ENCODE data around the gene TEX14. TPM values are rescaled to one million over a fixed set of nuclear protein-coding genes. Genes with fewer than 3 reads are reported as not detected.

TEX14 gene, protein sequence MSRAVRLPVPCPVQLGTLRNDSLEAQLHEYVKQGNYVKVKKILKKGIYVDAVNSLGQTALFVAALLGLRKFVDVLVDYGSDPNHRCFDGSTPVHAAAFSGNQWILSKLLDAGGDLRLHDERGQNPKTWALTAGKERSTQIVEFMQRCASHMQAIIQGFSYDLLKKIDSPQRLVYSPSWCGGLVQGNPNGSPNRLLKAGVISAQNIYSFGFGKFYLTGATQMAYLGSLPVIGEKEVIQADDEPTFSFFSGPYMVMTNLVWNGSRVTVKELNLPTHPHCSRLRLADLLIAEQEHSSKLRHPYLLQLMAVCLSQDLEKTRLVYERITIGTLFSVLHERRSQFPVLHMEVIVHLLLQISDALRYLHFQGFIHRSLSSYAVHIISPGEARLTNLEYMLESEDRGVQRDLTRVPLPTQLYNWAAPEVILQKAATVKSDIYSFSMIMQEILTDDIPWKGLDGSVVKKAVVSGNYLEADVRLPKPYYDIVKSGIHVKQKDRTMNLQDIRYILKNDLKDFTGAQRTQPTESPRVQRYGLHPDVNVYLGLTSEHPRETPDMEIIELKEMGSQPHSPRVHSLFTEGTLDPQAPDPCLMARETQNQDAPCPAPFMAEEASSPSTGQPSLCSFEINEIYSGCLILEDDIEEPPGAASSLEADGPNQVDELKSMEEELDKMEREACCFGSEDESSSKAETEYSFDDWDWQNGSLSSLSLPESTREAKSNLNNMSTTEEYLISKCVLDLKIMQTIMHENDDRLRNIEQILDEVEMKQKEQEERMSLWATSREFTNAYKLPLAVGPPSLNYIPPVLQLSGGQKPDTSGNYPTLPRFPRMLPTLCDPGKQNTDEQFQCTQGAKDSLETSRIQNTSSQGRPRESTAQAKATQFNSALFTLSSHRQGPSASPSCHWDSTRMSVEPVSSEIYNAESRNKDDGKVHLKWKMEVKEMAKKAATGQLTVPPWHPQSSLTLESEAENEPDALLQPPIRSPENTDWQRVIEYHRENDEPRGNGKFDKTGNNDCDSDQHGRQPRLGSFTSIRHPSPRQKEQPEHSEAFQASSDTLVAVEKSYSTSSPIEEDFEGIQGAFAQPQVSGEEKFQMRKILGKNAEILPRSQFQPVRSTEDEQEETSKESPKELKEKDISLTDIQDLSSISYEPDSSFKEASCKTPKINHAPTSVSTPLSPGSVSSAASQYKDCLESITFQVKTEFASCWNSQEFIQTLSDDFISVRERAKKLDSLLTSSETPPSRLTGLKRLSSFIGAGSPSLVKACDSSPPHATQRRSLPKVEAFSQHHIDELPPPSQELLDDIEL (N-terminal part only)
- total RNA-seq (ENCODE audit: insufficient read depth, low replicate concordance): not detected

DNA sequence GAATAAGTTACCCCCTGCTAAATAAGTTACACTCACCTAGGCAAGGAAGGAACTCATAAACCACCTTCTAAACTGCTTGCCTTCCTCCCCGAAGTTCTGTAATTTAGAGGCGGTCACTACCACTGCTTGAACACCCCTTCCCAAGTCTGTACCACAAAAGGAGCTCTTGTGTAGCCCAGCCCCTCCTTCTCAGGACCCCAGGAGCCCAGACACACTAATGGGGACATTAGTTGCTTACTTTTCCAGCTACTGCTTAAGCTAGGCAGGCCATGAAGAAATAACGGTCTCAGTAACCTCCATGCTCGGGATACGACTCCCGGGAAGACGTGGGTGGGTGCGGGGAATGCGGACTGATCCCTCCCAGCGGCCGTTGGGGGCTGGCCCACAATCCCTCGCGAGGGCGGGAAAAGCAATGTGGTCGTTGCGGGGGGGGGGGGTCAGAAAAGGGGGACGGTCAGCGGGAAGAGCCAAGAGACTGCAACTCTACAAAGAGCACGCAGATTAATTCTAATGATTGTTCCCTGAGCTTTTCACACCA is at the start of gene TEX14:
Gene TEX14, minus strand, starts transcription at position 345 of the 538 bp plus-strand sequence. CDS start 40,044 bp downstream, outside the sequence.
- DNase-seq (ENCODE audit: low spot score): no peak

DNA sequence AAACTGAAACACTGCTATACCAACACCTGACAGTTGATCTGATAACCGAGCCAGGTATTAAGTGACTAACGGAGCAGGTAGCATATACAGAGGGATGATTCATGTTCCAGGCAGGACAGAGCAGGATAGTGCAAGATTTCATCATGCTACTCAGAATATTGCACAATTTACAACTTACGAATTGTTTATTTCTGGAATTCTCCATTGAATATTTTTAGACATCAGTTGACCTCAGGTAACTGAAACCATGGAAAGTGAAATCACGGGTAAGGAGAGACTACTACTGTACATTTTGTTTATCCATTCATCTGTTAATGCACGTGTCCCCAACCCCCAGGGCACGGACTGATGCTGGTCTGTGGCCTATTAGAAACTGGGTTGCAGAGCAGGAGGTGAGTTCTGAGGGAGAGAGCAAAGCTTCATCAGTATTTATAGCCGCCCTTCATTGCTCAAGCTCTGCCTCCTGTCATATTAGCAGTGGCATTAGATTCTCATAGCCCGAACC is 49.3 kb upstream of the TEX14 start:
- DNase-seq (ENCODE audit: low spot score): peak; percentile 49

DNA sequence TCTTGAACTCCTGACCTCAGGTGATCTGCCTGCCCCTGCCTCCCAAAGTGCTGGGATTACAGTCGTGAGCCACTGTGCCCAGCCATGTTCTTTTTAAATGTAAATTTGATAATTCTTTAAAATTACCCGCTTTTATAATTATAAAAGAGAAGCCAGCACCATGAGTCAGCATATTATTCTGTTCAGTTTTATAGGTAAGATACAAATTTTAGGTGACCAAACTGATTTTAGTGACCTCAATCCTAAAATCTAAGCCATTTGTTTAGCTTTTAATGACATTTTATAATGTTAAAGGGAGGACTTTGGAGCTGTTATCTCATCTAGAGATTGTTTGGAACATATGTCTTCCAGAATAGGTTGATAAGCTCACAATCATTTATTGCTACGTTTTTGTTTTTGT is 43.0 kb upstream of the TEX14 start:
- DNase-seq (ENCODE audit: low spot score): no peak

GRCh38 chr17:58734040-58734439 is 42.2 kb upstream of the TEX14 start:
- no peak for DNase-seq (ENCODE audit: low spot score)

GRCh38 chr17:58730937-58731336 is 39.1 kb upstream of the TEX14 start:
- no peak for DNase-seq (ENCODE audit: low spot score)

- DNase-seq (ENCODE audit: low spot score): no peak
These were observed 37.0 kb upstream of the TEX14 start for GRCh38 chr17:58728798-58729197.

GRCh38 chr17:58722696-58723095 is 30.9 kb upstream of the TEX14 start:
- DNase-seq (ENCODE audit: low spot score): no peak

DNA sequence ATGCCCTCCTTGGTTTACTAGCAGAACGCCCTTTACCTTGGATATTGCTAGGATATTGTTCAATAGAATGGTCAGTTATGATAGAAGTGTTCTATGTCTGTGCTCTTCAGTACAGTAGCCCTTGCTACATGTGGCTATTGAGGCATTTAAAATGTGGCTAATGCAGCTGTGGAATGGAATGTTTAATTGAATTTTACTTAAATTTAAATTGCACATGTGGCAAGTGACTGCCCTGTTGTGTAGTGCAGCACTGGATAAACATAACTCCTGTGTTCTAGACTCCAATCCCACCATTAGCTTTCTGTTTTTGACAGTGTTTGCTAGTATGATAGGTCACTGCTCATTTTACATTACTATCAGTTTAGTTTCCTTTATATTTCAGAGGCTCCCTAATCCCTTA is 30.4 kb upstream of the TEX14 start:
- no peak for DNase-seq (ENCODE audit: low spot score)

- peak; percentile 58 for DNase-seq (ENCODE audit: low spot score)
These were observed 19.2 kb upstream of the TEX14 start for GRCh38 chr17:58710948-58711552.

DNA sequence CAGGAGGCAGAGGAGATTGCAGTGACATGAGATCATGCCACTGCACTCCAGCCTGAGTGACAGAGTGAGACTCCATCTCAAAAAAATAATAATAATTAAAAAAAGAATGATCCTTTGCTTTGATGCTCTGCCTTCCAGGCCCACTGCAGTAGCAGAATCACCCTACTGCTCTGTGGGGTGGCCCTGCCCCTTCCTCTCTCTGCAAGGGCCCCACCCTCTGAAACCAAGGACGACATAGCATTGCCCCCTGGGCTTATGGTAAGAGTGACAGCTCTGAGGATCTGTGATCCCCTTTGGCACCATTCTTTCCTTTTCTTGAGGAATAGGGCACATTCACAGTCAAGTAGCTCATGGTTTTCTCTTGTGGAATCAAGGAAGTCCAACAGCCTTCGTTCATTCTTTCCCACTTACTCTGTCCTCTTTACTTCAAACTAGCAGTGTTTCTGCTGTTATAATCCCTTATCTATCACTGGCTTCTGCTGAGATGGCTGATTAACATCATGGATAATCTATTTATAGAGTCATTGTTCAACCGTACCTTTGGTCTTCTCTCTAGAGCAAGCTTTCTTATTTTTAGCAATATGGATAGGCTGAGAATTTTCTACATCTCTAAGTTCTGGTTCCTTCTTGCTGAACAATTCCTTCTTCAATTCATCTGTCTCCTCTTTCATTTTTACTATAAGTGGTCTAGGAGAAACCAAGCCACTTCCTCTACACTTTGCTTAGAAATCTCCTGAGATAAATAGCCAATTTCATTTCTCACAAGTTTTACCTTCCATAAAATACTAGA is 14.7 kb upstream of the TEX14 start:
- no peak for DNase-seq (ENCODE audit: low spot score)

- no peak for DNase-seq (ENCODE audit: low spot score)
These were observed 12.1 kb upstream of the TEX14 start for GRCh38 chr17:58703916-58704286.

DNA sequence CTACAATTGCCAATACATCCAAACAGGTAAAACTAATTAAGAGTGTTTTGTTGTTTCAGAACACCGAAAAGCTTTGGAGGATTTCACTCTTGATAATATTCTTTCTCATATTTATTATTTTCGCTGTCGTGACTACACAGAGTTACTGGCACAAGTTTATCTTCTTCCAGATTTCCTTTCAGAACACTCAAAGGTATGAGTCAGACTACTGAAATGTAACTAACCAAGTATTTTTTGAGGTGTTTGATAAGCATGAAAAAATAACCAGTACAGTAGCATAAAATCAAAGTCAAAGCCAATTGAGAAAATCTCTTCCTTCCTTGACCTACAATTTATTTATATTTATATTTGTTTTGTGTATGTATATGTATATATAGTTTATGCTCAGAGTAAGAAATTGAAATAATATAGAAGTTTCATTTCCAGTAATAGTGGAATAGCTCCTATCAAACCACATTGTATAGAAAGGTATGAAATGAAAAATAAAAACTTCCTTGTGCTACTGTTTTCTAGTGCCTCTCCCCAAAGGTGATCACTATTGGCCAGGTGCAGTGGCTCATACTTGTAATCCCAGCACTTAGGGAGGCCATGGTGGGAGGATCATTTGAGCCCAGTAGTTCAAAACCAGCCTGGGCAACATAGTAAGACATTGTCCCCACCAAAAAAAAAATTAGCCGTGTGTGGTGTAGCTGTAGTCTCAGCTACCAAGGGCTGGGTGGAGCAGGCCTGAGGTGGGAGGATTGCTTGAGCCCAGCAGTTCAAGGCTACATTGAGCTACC is 11.5 kb upstream of the TEX14 start:
- no peak for DNase-seq (ENCODE audit: low spot score)

GRCh38 chr17:58702708-58703107 is 10.9 kb upstream of the TEX14 start:
- no peak for DNase-seq (ENCODE audit: low spot score)

DNA sequence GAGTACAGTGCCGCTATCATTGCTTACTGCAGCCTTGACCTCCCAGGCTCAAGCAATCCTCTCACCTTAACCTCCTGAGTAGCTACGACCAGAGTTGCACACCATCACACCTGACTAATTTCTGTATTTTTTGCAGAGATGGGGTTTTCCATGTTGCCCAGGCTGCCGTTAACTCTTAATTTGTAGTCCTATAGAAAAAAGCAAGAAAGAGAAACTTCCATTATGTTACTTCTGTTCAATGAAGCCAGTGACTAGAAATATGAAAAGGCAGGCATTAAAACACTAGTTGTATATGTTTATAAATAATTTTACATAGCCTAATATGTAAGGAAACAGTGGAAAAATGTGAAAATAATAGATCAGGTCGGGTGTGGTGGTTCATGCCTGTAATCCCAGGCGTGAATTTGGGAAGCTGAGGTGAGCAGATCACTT is 10.2 kb upstream of the TEX14 start:
- no peak for DNase-seq (ENCODE audit: low spot score)

DNA sequence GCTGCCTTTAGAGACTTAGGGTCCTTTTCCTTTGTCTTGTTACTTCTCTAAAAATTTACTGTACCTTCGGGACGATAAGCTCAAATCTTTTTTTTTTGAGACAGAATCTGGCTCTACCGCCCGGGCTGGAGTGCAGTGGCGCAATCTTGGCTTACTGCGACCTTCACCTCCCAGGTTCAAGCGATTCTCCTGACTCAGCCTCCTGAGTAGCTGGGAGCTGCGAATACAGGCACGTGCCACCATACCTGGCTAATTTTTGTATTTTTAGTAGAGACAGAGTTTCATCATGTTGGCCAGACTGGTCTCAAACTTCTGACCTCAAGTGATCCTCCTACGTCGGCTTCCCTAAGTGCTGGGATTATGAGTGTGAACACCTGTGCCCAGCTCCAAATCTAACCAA is 7.9 kb upstream of the TEX14 start:
- no peak for DNase-seq (ENCODE audit: low spot score)

DNA sequence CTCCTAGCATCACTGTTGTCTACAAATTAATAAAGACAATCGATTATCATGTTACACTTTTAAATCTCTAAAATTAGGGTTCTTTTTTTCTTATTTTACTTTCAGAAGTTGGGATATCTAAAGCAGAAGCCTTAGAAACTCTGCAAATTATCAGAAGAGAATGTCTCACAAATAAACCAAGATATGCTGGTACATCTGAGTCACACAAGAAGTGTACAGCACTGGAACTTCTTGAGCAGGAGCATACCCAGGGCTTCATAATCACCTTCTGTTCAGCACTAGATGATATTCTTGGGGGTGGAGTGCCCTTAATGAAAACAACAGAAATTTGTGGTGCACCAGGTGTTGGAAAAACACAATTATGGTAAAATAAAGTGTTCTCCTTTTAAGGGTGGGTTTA is 3.0 kb upstream of the TEX14 start:
- no peak for DNase-seq (ENCODE audit: low spot score)

DNA sequence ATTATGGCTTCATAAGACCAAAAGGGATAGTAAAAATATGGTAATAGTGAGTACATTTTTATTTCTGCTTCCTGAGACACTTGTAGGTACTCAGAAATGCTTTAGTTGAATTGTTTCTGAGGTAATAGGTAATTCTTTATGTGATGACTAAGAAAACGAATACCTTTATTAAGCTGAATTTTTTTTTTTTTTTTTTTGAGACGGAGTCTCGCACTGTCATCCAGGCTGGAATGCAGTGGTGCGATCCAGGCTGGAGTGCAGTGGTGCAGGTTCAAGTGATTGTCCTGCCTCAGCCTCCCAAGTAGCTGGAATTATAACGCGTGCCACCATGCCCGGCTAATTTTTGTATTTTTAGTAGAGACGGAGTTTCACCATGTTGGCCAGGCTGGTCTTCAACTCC is 2.5 kb upstream of the TEX14 start:
- DNase-seq (ENCODE audit: low spot score): no peak

- no peak for DNase-seq (ENCODE audit: low spot score)
These were observed 1.9 kb upstream of the TEX14 start for GRCh38 chr17:58693751-58694150.

GRCh38 chr17:58693208-58693607 is 1.4 kb upstream of the TEX14 start:
- DNase-seq (ENCODE audit: low spot score): no peak
